Upper lobe of left lung (tissue), 4 donors: ENCODE measurements around the gene SEMA3D.

Source experiments
- EP300 ChIP-seq, 4 donors: sonication (generic); formaldehyde crosslinking; IDR thresholded peaks; one replicate each; pipeline ENCODE4 v1.5.1; 2017; ENCODE audit warnings: antibody characterized with exemption in 4 of 4, control low read depth in 2 of 4
- POLR2A ChIP-seq, 4 donors: fragments of 450-650 bp; IDR thresholded peaks; one replicate each; pipeline ENCODE4 v1.5.1; 2016 to 2017; ENCODE audit warnings: antibody characterized with exemption in 4 of 4, mild to moderate bottlenecking in 2 of 4
- POLR2AphosphoS5 ChIP-seq, 2 donors: sonication (generic); formaldehyde crosslinking; IDR thresholded peaks; one replicate each; pipeline ENCODE4 v1.5.1; 2017; ENCODE audit warnings: antibody characterized with exemption in 2 of 2
- TF ChIP-seq, protein P1 (sequence below), 6 experiments: fragments of 450-650 bp in 4 of 6; fragments of 200-600 bp in 2 of 6; sonication (generic) in 2 of 6; IDR thresholded peaks; one replicate each; pipeline ENCODE4 v1.5.1; 2016 to 2019; ENCODE audit warnings: antibody characterized with exemption in 6 of 6

- TF ChIP-seq, protein P1, sequence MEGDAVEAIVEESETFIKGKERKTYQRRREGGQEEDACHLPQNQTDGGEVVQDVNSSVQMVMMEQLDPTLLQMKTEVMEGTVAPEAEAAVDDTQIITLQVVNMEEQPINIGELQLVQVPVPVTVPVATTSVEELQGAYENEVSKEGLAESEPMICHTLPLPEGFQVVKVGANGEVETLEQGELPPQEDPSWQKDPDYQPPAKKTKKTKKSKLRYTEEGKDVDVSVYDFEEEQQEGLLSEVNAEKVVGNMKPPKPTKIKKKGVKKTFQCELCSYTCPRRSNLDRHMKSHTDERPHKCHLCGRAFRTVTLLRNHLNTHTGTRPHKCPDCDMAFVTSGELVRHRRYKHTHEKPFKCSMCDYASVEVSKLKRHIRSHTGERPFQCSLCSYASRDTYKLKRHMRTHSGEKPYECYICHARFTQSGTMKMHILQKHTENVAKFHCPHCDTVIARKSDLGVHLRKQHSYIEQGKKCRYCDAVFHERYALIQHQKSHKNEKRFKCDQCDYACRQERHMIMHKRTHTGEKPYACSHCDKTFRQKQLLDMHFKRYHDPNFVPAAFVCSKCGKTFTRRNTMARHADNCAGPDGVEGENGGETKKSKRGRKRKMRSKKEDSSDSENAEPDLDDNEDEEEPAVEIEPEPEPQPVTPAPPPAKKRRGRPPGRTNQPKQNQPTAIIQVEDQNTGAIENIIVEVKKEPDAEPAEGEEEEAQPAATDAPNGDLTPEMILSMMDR (IDR thresholded peaks at IDR 0.05) = no peak
- TF ChIP-seq POLR2AphosphoS5 (IDR thresholded peaks at IDR 0.05) (no peak), POLR2A (IDR thresholded peaks at IDR 0.05) (no peak), EP300 (IDR thresholded peaks at IDR 0.05) (no peak)
Observed at GRCh38 chr7:85097844-85098243, 89.0 kb downstream of the SEMA3D start.
